NOMO-1 (cell line): ENCODE data around the gene CSPG4.
"Not testable (repeated sequence)": the region's sequence is repeated elsewhere in the genome, so short reads cannot be mapped to it uniquely, and the experiment has no call there.

Source experiments
- DNase-seq, 2 experiments: peaks; one replicate each; lab custom pipeline; 2025; ENCODE audit not compliant: unreplicated experiment in 2 of 2; lab: John Stamatoyannopoulos, UW

CSPG4 gene

GRCh38 chr15:75725719-75726607 lies 13.3 kb upstream of the CSPG4 start:
- DNase-seq: no peak

- DNase-seq: no peak
Observed at GRCh38 chr15:75725006-75725718, 12.5 kb upstream of the CSPG4 start.

GRCh38 chr15:75723847-75724660 lies 11.4 kb upstream of the CSPG4 start:
- DNase-seq: peak; percentile 16 to 66

GRCh38 chr15:75723171-75723846 lies 10.7 kb upstream of the CSPG4 start:
- DNase-seq: no peak

- no peak for DNase-seq
Observed at GRCh38 chr15:75721923-75722870, 9.5 kb upstream of the CSPG4 start.

GRCh38 chr15:75721480-75721922 lies 8.9 kb upstream of the CSPG4 start:
- DNase-seq: no peak

GRCh38 chr15:75720787-75721479 lies 8.3 kb upstream of the CSPG4 start:
- no peak for DNase-seq

GRCh38 chr15:75720297-75720696 lies 7.6 kb upstream of the CSPG4 start:
- no peak for DNase-seq

- no peak for DNase-seq
Observed at GRCh38 chr15:75718328-75718727, 5.7 kb upstream of the CSPG4 start.

- DNase-seq: not testable (repeated sequence)
Observed at GRCh38 chr15:75717001-75717400, 4.4 kb upstream of the CSPG4 start.

- not testable (repeated sequence) for DNase-seq
Observed at GRCh38 chr15:75716249-75716950, 3.8 kb upstream of the CSPG4 start.

GRCh38 chr15:75715312-75715832 lies 2.7 kb upstream of the CSPG4 start:
- DNase-seq: not testable (repeated sequence)

- no peak for DNase-seq
Observed at GRCh38 chr15:75714195-75714594, 1.5 kb upstream of the CSPG4 start.

GRCh38 chr15:75713338-75713895 lies 769 bp upstream of the CSPG4 start:
- no peak for DNase-seq

GRCh38 chr15:75711495-75711894 lies 1.2 kb downstream of the CSPG4 start:
- not testable (repeated sequence) for DNase-seq

GRCh38 chr15:75710874-75711273 lies 1.8 kb downstream of the CSPG4 start:
- not testable (repeated sequence) for DNase-seq

GRCh38 chr15:75709458-75709857 lies 3.2 kb downstream of the CSPG4 start:
- not testable (repeated sequence) for DNase-seq

GRCh38 chr15:75706682-75706954 lies 6.0 kb downstream of the CSPG4 start:
- no peak for DNase-seq
